ENCODE data around the gene CCNJL. TPM values are rescaled to one million over a fixed set of nuclear protein-coding genes. Genes with fewer than 3 reads are reported as not detected.

CCNJL gene
- total and polyA plus RNA-seq, 2 of the 8 experiments (the other 6 are each of a cell fraction or from before 2014, with no cell fraction given): 34.6 to 44.7 TPM

- no peak for TF ChIP-seq TBP (IDR thresholded peaks at IDR 0.05; ENCODE audit: low read depth, low read length)
- no peak for TF ChIP-seq GTF2F1 (IDR thresholded peaks at IDR 0.05; ENCODE audit: borderline replicate concordance, low read depth, low read length)
- TF ChIP-seq TCF12 (IDR thresholded peaks at IDR 0.05; ENCODE audit: low read depth, low read length): no peak
Observed at GRCh38 chr5:160285316-160285715, 27.0 kb downstream of the CCNJL start (continued).

Data from H1 (cell line).